ENCODE results near the gene IWS1. TPM values are rescaled to one million over a fixed set of nuclear protein-coding genes. Genes with fewer than 3 reads are reported as not detected.

Gene IWS1
- total RNA-seq, 2 experiments from 2014 or later: 49.2 to 56.9 TPM

- ChIA-PET POLR2A (interaction anchor here (1.0 to 1.8 kb wide), 5 partner anchors 9 to 156 kb away, joined by 3 to 8 read pairs (median 5); no protein-coding TSS in a partner anchor), CTCF (ENCODE audit: unreplicated experiment) (interaction anchor here (1.1 kb wide), 2 partner anchors 11 to 283 kb away, joined by 3 read pairs; no protein-coding TSS in a partner anchor)
- TF ChIP-seq EZH2phosphoT487 (IDR thresholded peaks at IDR 0.05; ENCODE audit: borderline replicate concordance, low read depth, low read length) (no peak), CTCF (conservative IDR thresholded peaks at IDR 0.05; ENCODE audit: low read length) (no peak)
- peaks cover 63% of the 10 kb centered on the region for H3K36me3 ChIP-seq (ENCODE audit: insufficient read depth, low read length)
- no peaks in the 10 kb centered on the region for H3K4me1 ChIP-seq (ENCODE audit: insufficient read depth, low read length, poor library complexity, severe bottlenecking)
- no peak overlapping the region for H2AFZ ChIP-seq (ENCODE audit: low read length)
- H4K20me1 ChIP-seq (ENCODE audit: insufficient read depth, low read length): 0 out of 2 replicates have a peak, but pooled peaks cover 4% of the 10 kb centered on the region
- no peaks in the 10 kb centered on the region for H3K9me2 ChIP-seq (ENCODE audit: insufficient read depth, low read length)
- H3K79me2 ChIP-seq (ENCODE audit: insufficient read depth, low read depth, low read length): no peaks in the 10 kb centered on the region
- DNase-seq (ENCODE audit: low spot score): no peak
- intact Hi-C loops (cut with micrococcal nuclease; ENCODE audit: unreplicated experiment): loop anchor here (1.0 to 2.0 kb wide), 2 partner anchors 155 to 283 kb away; no protein-coding TSS in a partner anchor
- no peak overlapping the region for H3K27ac ChIP-seq (ENCODE audit: low read depth, low read length, poor library complexity, severe bottlenecking)
- H3K4me3 ChIP-seq (ENCODE audit: low read depth, low read length, poor library complexity, severe bottlenecking): no peak overlapping the region
- no TSS peak for BruUV-seq (replicated peaks)
- H3K4me2 ChIP-seq (ENCODE audit: low read length): no peak overlapping the region
- H3K9me3 ChIP-seq (ENCODE audit: low read length): peaks cover 9% of the 10 kb centered on the region
These were observed 46.2 kb downstream of the IWS1 start for GRCh38 chr2:127479866-127480743.

GRCh38 chr2:127479219-127479825 lies 47.0 kb downstream of the IWS1 start:
- no peaks in the 10 kb centered on the region for H3K79me2 ChIP-seq (ENCODE audit: insufficient read depth, low read depth, low read length)
- intact Hi-C loops (cut with micrococcal nuclease; ENCODE audit: unreplicated experiment): loop anchor here (1.0 to 2.0 kb wide), 2 partner anchors 155 to 282 kb away; no protein-coding TSS in a partner anchor
- no peak overlapping the region for H3K27ac ChIP-seq (ENCODE audit: low read depth, low read length, poor library complexity, severe bottlenecking)
- peaks cover 55% of the 10 kb centered on the region for H3K36me3 ChIP-seq (ENCODE audit: insufficient read depth, low read length)
- DNase-seq (ENCODE audit: low spot score): peak; percentile 71
- H3K4me2 ChIP-seq (ENCODE audit: low read length): no peak overlapping the region
- H3K4me1 ChIP-seq (ENCODE audit: insufficient read depth, low read length, poor library complexity, severe bottlenecking): no peaks in the 10 kb centered on the region
- CTCF ChIA-PET (ENCODE audit: unreplicated experiment): interaction anchor here (0.9 to 1.1 kb wide), 3 partner anchors 11 to 282 kb away, joined by 3 read pairs; no protein-coding TSS in a partner anchor
- 0 out of 2 replicates have a peak, but pooled peaks cover 4% of the 10 kb centered on the region for H4K20me1 ChIP-seq (ENCODE audit: insufficient read depth, low read length)
- H2AFZ ChIP-seq (ENCODE audit: low read length): no peak overlapping the region
- no peaks in the 10 kb centered on the region for H3K9me2 ChIP-seq (ENCODE audit: insufficient read depth, low read length)
- no peak overlapping the region for H3K4me3 ChIP-seq (ENCODE audit: low read depth, low read length, poor library complexity, severe bottlenecking)
- TF ChIP-seq EZH2phosphoT487 (IDR thresholded peaks at IDR 0.05; ENCODE audit: borderline replicate concordance, low read depth, low read length) (no peak), CTCF (conservative IDR thresholded peaks at IDR 0.05; ENCODE audit: low read length) (peak; percentile 95)
- H3K9me3 ChIP-seq (ENCODE audit: low read length): peaks cover 13% of the 10 kb centered on the region
- POLR2A ChIA-PET: interaction anchor here (0.9 to 1.8 kb wide), 5 partner anchors 8 to 155 kb away, joined by 3 to 8 read pairs (median 5); no protein-coding TSS in a partner anchor
- TSS peak; percentile 16 for BruUV-seq (replicated peaks)

All from OCI-LY7 (cell line).